H9 (cell line): ENCODE measurements around the gene CBY1. TPM values are rescaled to one million over a fixed set of nuclear protein-coding genes. Genes with fewer than 3 reads are reported as not detected.

Source experiments
- DNase-seq: peaks from one replicate; pipeline ENCODE4 v3.0.0-alpha.2; 2017
- H2AFZ ChIP-seq: one replicate; pipeline ENCODE4 v1.6.1; 2013; ENCODE audit warnings: mild to moderate bottlenecking, low read length, control low read depth, moderate library complexity
- H2AK5ac ChIP-seq: 2 replicates; pipeline ENCODE4 v1.6.1; 2013; ENCODE audit warnings: low read length, control low read depth, mixed read lengths; ENCODE audit not compliant: insufficient read length
- H2BK120ac ChIP-seq: one replicate; pipeline ENCODE4 v1.6.1; 2013; ENCODE audit warnings: low read depth, mild to moderate bottlenecking, low read length, control low read depth, inconsistent platforms; ENCODE audit not compliant: poor library complexity, severe bottlenecking
- H2BK12ac ChIP-seq: 2 replicates; pipeline ENCODE4 v1.6.1; 2013; ENCODE audit warnings: low read length, control low read depth, mixed read lengths, low read depth; ENCODE audit not compliant: insufficient read length
- H2BK15ac ChIP-seq: 2 replicates; pipeline ENCODE4 v1.6.1; 2013; ENCODE audit warnings: low read depth, low read length, control low read depth
- H2BK20ac ChIP-seq: one replicate; pipeline ENCODE4 v1.6.1; 2013; ENCODE audit warnings: low read depth, mild to moderate bottlenecking, low read length, control low read depth, inconsistent platforms; ENCODE audit not compliant: poor library complexity, severe bottlenecking
- H2BK5ac ChIP-seq: 2 replicates; pipeline ENCODE4 v1.6.1; 2013; ENCODE audit warnings: low read length, control low read depth, mixed read lengths; ENCODE audit not compliant: insufficient read length
- H3K14ac ChIP-seq: 2 replicates; pipeline ENCODE4 v1.6.1; 2013; ENCODE audit warnings: low read length, control low read depth; ENCODE audit not compliant: insufficient read depth
- H3K18ac ChIP-seq: 2 replicates; pipeline ENCODE4 v1.6.1; 2013; ENCODE audit warnings: low read depth, mild to moderate bottlenecking, mixed read lengths, low read length, control low read depth; ENCODE audit not compliant: insufficient read length
- H3K23ac ChIP-seq: 2 replicates; pipeline ENCODE4 v1.6.1; 2013; ENCODE audit warnings: low read length, control low read depth, mixed read lengths, low read depth; ENCODE audit not compliant: insufficient read length
- H3K23me2 ChIP-seq: 2 replicates; pipeline ENCODE4 v1.6.1; 2013; ENCODE audit warnings: low read depth, mild to moderate bottlenecking, mixed read lengths, low read length, control low read depth; ENCODE audit not compliant: insufficient read length, poor library complexity, severe bottlenecking
- H3K27ac ChIP-seq: 2 replicates; pipeline ENCODE4 v1.5.1; 2013; ENCODE audit warnings: low read length, control low read depth, mixed read lengths, low read depth; ENCODE audit not compliant: insufficient read length
- H3K27me3 ChIP-seq: 2 replicates; pipeline ENCODE4 v1.6.1; 2013; ENCODE audit warnings: low read length, control low read depth, inconsistent platforms; ENCODE audit not compliant: insufficient read depth
- H3K4ac ChIP-seq: 2 replicates; pipeline ENCODE4 v1.6.1; 2013; ENCODE audit warnings: low read depth, mild to moderate bottlenecking, control low read depth, inconsistent platforms, low read length, moderate library complexity
- H3K4me1 ChIP-seq: 2 replicates; pipeline ENCODE4 v1.6.1; 2013; ENCODE audit warnings: low read length, control low read depth, inconsistent platforms; ENCODE audit not compliant: insufficient read depth
- H3K4me2 ChIP-seq: 2 replicates; pipeline ENCODE4 v1.6.1; 2013; ENCODE audit warnings: low read length, control low read depth, mixed read lengths; ENCODE audit not compliant: insufficient read length, insufficient read depth
- H3K56ac ChIP-seq: 2 replicates; pipeline ENCODE4 v1.6.1; 2013; ENCODE audit warnings: low read depth, mild to moderate bottlenecking, mixed read lengths, low read length, control low read depth; ENCODE audit not compliant: insufficient read length
- H3K79me1 ChIP-seq: 2 replicates; pipeline ENCODE4 v1.6.1; 2013; ENCODE audit warnings: low read depth, mild to moderate bottlenecking, moderate library complexity, low read length, control low read depth, inconsistent platforms; ENCODE audit not compliant: insufficient read depth, poor library complexity, severe bottlenecking
- H3K79me2 ChIP-seq: 2 replicates; pipeline ENCODE4 v1.6.1; 2013; ENCODE audit warnings: low read length, control low read depth, inconsistent platforms; ENCODE audit not compliant: insufficient read depth
- H3K9ac ChIP-seq: 2 replicates; pipeline ENCODE4 v1.6.1; 2013; ENCODE audit warnings: low read length, control low read depth, mixed read lengths; ENCODE audit not compliant: insufficient read length; ENCODE audit errors: extremely low read depth
- H3K9me3 ChIP-seq: one replicate; pipeline ENCODE4 v1.6.1; 2013; ENCODE audit warnings: low read depth, low read length, inconsistent platforms; ENCODE audit not compliant: control insufficient read depth
- H3T11ph ChIP-seq: one replicate; pipeline ENCODE4 v1.6.1; 2013; ENCODE audit warnings: mild to moderate bottlenecking, low read length, control low read depth, inconsistent platforms
- H4K20me1 ChIP-seq: one replicate; pipeline ENCODE4 v1.6.1; 2013; ENCODE audit not compliant: control insufficient read depth, insufficient read length, insufficient read depth
- H4K5ac ChIP-seq: 2 replicates; pipeline ENCODE4 v1.6.1; 2013; ENCODE audit warnings: low read depth, mild to moderate bottlenecking, mixed read lengths, low read length, control low read depth; ENCODE audit not compliant: insufficient read length
- H4K8ac ChIP-seq: replicated peaks from 2 replicates; pipeline ENCODE4 v1.6.1; 2013; ENCODE audit warnings: low read length, control low read depth, mixed read lengths, low read depth; ENCODE audit not compliant: insufficient read length
- H4K91ac ChIP-seq: 2 replicates; pipeline ENCODE4 v1.6.1; 2013; ENCODE audit warnings: low read depth, mild to moderate bottlenecking, moderate library complexity, mixed read lengths, low read length, control low read depth; ENCODE audit not compliant: insufficient read length
- H3K27ac Mint-ChIP-seq, 3 experiments: 2 replicates in 2 of 3; 3 replicates in 1 of 3; pipeline ENCODE4 v1.8.0; 2020 to 2021; ENCODE audit warnings: mixed read lengths in 3 of 3, mild to moderate bottlenecking in 1 of 3, moderate library complexity in 1 of 3
- H3K27me3 Mint-ChIP-seq: 2 replicates; pipeline ENCODE4 v1.8.0; 2021; ENCODE audit warnings: low read depth, mild to moderate bottlenecking, moderate library complexity, mixed read lengths
- H3K36me3 Mint-ChIP-seq, 3 experiments: 2 replicates in 2 of 3; 3 replicates in 1 of 3; pipeline ENCODE4 v1.8.0; 2020 to 2021; ENCODE audit warnings: low read depth in 3 of 3, mixed read lengths in 3 of 3; ENCODE audit not compliant: insufficient read depth in 1 of 3
- H3K4me1 Mint-ChIP-seq, 2 experiments: 2 replicates each; pipeline ENCODE4 v1.8.0; 2020; ENCODE audit warnings: mixed read lengths in 2 of 2
- H3K4me3 Mint-ChIP-seq, 2 experiments: 2 replicates in 1 of 2; 3 replicates in 1 of 2; pipeline ENCODE4 v1.8.0; 2020 to 2021; ENCODE audit warnings: mild to moderate bottlenecking in 2 of 2, mixed read lengths in 2 of 2, moderate library complexity in 1 of 2
- H3K9me3 Mint-ChIP-seq, 2 experiments: 2 replicates in 1 of 2; 3 replicates in 1 of 2; pipeline ENCODE4 v1.8.0; 2020; ENCODE audit warnings: mild to moderate bottlenecking in 2 of 2, mixed read lengths in 2 of 2, moderate library complexity in 1 of 2
- CTCF ChIP-seq: fragments of 200-600 bp; sonication (generic); conservative IDR thresholded peaks from 3 replicates; pipeline ENCODE4 v1.8.0; 2021; ENCODE audit warnings: antibody characterized with exemption, mild to moderate bottlenecking
- WGBS: extraction: QIAGEN DNeasy Blood & Tissue Kit; methylation state at CpG from one replicate; pipeline ENCODE4 v1.1.7; 2013; ENCODE audit warnings: missing lambda C conversion rate, low lambda C conversion rate, mixed read lengths; ENCODE audit not compliant: insufficient read length; ENCODE audit errors: extremely low coverage; 5-methylcytosine and 5-hydroxymethylcytosine counted together
- total RNA-seq: library from RNA; stranded (reverse); gene quantifications from 2 replicates; pipeline ENCODE4 v1.2.1, GENCODE V29; 2021

CBY1 gene
- total RNA-seq, 1 experiment from 2014 or later = 26.6 TPM

- H2BK120ac ChIP-seq = no peak overlapping the region
- H3K79me2 ChIP-seq = no peaks in the 10 kb centered on the region
- no peaks in the 10 kb centered on the region for H3K9me3 ChIP-seq
- no peak overlapping the region for H3K9ac ChIP-seq
- no peak overlapping the region for H3T11ph ChIP-seq
- no peak overlapping the region for H4K5ac ChIP-seq
- H3K4me2 ChIP-seq = no peak overlapping the region
- H3K23ac ChIP-seq = no peak overlapping the region
- H4K20me1 ChIP-seq = no peaks in the 10 kb centered on the region
- Mint-ChIP-seq H3K4me3 (no peak overlapping the region), H3K4me1 (peaks cover 10% of the 10 kb centered on the region in 2 experiments), H3K9me3 (peaks cover 0 to 5% of the 10 kb centered on the region in 2 experiments; a peak in 3 of 5 replicates), H3K27me3 (no peaks in the 10 kb centered on the region; the same call in 1 of the 2 replicates), H3K36me3 (peaks cover 5 to 26% (median 6%) of the 10 kb centered on the region in 3 experiments), H3K27ac (no peak overlapping the region)
- WGBS = no CpG with 5 or more reads among the region's 8 CpGs
- H3K4me1 ChIP-seq = no peaks in the 10 kb centered on the region
- no peak overlapping the region for H2BK5ac ChIP-seq
- H3K18ac ChIP-seq = no peak overlapping the region
- H3K27ac ChIP-seq = no peak overlapping the region
- H3K27me3 ChIP-seq = no peaks in the 10 kb centered on the region
- no peak overlapping the region for H2BK20ac ChIP-seq
- H3K56ac ChIP-seq = no peak overlapping the region
- peaks cover 16% of the 10 kb centered on the region for H3K23me2 ChIP-seq
- DNase-seq = no peak
- H3K79me1 ChIP-seq = no peaks in the 10 kb centered on the region
- H2BK15ac ChIP-seq = no peak overlapping the region
- no peak overlapping the region for H2AK5ac ChIP-seq
- H2AFZ ChIP-seq = no peak overlapping the region
- no peak overlapping the region for H4K91ac ChIP-seq
- H4K8ac ChIP-seq = no peak overlapping the region
- no peak overlapping the region for H3K4ac ChIP-seq
- TF ChIP-seq CTCF = no peak
- no peak overlapping the region for H3K14ac ChIP-seq
- H2BK12ac ChIP-seq = no peak overlapping the region
Observed at GRCh38 chr22:38653741-38654140, 2.7 kb upstream of the CBY1 start.
